GM06990 (cell line): ENCODE results near the gene APBB2.

Experiments
- DNase-seq: peaks from one replicate; pipeline ENCODE4 v3.0.0-alpha.2; 2011; ENCODE audit not compliant: insufficient read length; ENCODE audit errors: extremely low read depth
- H3K27me3 ChIP-seq: replicated peaks from 2 replicates; pipeline ENCODE4 v1.6.0; 2011; ENCODE audit warnings: low read length; ENCODE audit not compliant: control insufficient read depth, insufficient read depth
- H3K36me3 ChIP-seq: 2 replicates; pipeline ENCODE4 v1.5.1; 2011; ENCODE audit warnings: low read length; ENCODE audit not compliant: control insufficient read depth, insufficient read depth
- H3K4me3 ChIP-seq: replicated peaks from 2 replicates; pipeline ENCODE4 v1.5.1; 2011; ENCODE audit warnings: low read depth, mild to moderate bottlenecking, control low read depth, low read length
- TF ChIP-seq, protein P1 (sequence below): IDR thresholded peaks from 2 replicates; pipeline ENCODE4 v1.5.1; 2011; ENCODE audit warnings: low read length, control low read depth, mild to moderate bottlenecking, inconsistent platforms; ENCODE audit not compliant: insufficient read depth, poor library complexity, severe bottlenecking

The APBB2 gene

GRCh38 chr4:40952672-40953071 lies 261.7 kb downstream of the APBB2 start:
- TF ChIP-seq, protein P1, sequence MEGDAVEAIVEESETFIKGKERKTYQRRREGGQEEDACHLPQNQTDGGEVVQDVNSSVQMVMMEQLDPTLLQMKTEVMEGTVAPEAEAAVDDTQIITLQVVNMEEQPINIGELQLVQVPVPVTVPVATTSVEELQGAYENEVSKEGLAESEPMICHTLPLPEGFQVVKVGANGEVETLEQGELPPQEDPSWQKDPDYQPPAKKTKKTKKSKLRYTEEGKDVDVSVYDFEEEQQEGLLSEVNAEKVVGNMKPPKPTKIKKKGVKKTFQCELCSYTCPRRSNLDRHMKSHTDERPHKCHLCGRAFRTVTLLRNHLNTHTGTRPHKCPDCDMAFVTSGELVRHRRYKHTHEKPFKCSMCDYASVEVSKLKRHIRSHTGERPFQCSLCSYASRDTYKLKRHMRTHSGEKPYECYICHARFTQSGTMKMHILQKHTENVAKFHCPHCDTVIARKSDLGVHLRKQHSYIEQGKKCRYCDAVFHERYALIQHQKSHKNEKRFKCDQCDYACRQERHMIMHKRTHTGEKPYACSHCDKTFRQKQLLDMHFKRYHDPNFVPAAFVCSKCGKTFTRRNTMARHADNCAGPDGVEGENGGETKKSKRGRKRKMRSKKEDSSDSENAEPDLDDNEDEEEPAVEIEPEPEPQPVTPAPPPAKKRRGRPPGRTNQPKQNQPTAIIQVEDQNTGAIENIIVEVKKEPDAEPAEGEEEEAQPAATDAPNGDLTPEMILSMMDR, result no peak
- Histone ChIP-seq H3K27me3 (no peaks in the 10 kb centered on the region), H3K36me3 (no peaks in the 10 kb centered on the region), H3K4me3 (no peak overlapping the region)
- DNase-seq, result no peak

GRCh38 chr4:40952217-40952616 lies 262.1 kb downstream of the APBB2 start:
- Histone ChIP-seq H3K36me3 (no peaks in the 10 kb centered on the region), H3K4me3 (no peak overlapping the region), H3K27me3 (no peaks in the 10 kb centered on the region)
- no peak for DNase-seq
- TF ChIP-seq, protein P1, result no peak

GRCh38 chr4:40951026-40951425 lies 263.3 kb downstream of the APBB2 start:
- no peak overlapping the region for H3K4me3 ChIP-seq
- H3K36me3 ChIP-seq, result no peaks in the 10 kb centered on the region
- H3K27me3 ChIP-seq, result no peaks in the 10 kb centered on the region
- no peak for DNase-seq
- TF ChIP-seq, protein P1, result no peak

DNA sequence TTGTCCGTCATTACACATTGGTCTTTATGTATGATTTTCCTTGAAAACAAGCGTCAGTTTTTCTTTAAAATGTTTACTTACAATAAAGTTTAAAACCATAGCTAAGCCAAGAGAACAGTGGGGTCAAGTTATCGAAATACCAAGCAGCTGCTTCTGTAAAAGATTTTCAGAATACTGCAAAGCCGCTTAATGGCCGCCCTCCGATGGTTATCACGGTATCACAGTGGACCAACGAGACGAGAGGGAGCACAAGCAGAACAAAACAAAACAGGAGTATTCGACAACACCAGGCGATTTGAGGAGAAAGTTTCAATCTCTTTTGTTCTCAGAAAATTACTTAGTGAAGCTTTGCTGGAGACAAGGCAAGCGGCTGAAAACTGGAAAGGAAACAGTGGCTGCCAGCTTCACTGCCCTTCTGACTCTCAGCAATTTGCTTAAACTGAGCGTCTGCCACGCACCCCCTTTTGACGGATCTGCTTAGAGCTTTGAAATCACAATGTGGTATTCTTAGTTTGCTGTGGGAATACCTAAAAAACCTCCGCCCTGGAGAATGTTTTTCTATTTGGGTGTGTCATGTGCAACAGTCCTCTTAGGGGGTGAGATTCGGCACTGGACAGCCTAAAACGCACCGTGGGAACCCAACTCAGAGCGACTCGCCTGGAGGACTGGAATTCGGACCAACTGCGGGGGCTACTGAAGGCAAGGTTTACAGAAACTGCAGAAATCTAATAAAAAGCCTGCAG lies 264.8 kb downstream of the APBB2 start:
- no peak for DNase-seq

GRCh38 chr4:40948014-40948413 lies 266.3 kb downstream of the APBB2 start:
- Histone ChIP-seq H3K36me3 (no peaks in the 10 kb centered on the region), H3K27me3 (no peaks in the 10 kb centered on the region), H3K4me3 (no peak overlapping the region)
- TF ChIP-seq, protein P1, result no peak
- DNase-seq, result no peak

More for the DNA sequence above, 264.8 kb downstream of the APBB2 start:
- no peak overlapping the region for H3K4me3 ChIP-seq
- no peaks in the 10 kb centered on the region for H3K27me3 ChIP-seq
- no peaks in the 10 kb centered on the region for H3K36me3 ChIP-seq
- TF ChIP-seq, protein P1, result no peak
